ENCODE data around the gene SYDE2. TPM values are rescaled to one million over a fixed set of nuclear protein-coding genes. Genes with fewer than 3 reads are reported as not detected.

Gene SYDE2
- total and polyA plus RNA-seq, 9 of the 15 experiments (the other 6 are each of a cell fraction or from before 2014, with no cell fraction given) = 0.39 to 8.7 (median 4.5) TPM

- TF ChIP-seq ZBTB34 (CRISPR knock-in tag; IDR thresholded peaks at IDR 0.05) = no peak
- no peak for TF ChIP-seq U2AF1 (optimal IDR thresholded peaks at IDR 0.05; ENCODE audit: low read depth, low read length)
- no peak for TF ChIP-seq ZNF511 (CRISPR knock-in tag; IDR thresholded peaks at IDR 0.05)
- TF ChIP-seq ZNF280B (CRISPR knock-in tag; IDR thresholded peaks at IDR 0.05) = no peak
- TF ChIP-seq ZNF75A (CRISPR knock-in tag; IDR thresholded peaks at IDR 0.05) = no peak
- 0 out of 4 replicates have a peak, but pooled peaks of 1 of the 2 experiments have one; percentile 40 for TF ChIP-seq NONO (IDR thresholded peaks at IDR 0.05; ENCODE audit: low read depth in 2 of 2, low read length in 1 of 2)
- peak; percentile 97 for TF ChIP-seq HDAC2 (IDR thresholded peaks at IDR 0.05)
- no peak for TF ChIP-seq GTF2A2 (tag; IDR thresholded peaks at IDR 0.05)
- TF ChIP-seq MAFF (IDR thresholded peaks at IDR 0.05; ENCODE audit: low read length) = no peak; the same call in 1 of the 2 replicates
- TF ChIP-seq EP300 (IDR thresholded peaks at IDR 0.05; ENCODE audit: low read length) = peak; percentile 99
- no peak for TF ChIP-seq CGGBP1 (CRISPR knock-in tag; IDR thresholded peaks at IDR 0.05)
- peak; percentile 85 for TF ChIP-seq ZFX (CRISPR knock-in tag; IDR thresholded peaks at IDR 0.05)
- no peak for TF ChIP-seq E2F5 (CRISPR knock-in tag; IDR thresholded peaks at IDR 0.05)
- peak; percentile 49; the same call in 1 of the 2 replicates for TF ChIP-seq CREB3L1 (IDR thresholded peaks at IDR 0.05; ENCODE audit: borderline replicate concordance, low read depth)
- peak; percentile 93; the same call in 1 of the 2 replicates for TF ChIP-seq TARDBP (IDR thresholded peaks at IDR 0.05)
- TF ChIP-seq ZNF431 (CRISPR knock-in tag; IDR thresholded peaks at IDR 0.05) = peak; percentile 65; the same call in 1 of the 2 replicates
- TF ChIP-seq ZNF444 (CRISPR knock-in tag; IDR thresholded peaks at IDR 0.05) = 0 out of 2 replicates have a peak, but pooled peaks have one; percentile 37
- no peak; the same call in 1 of the 2 replicates for TF ChIP-seq ZNF354B (CRISPR knock-in tag; IDR thresholded peaks at IDR 0.05)
- TF ChIP-seq TFAP4 (CRISPR knock-in tag; IDR thresholded peaks at IDR 0.05; ENCODE audit: borderline replicate concordance) = peak; percentile 82
- peak; percentile 85 to 94; a peak in 3 of 4 replicates for TF ChIP-seq ARNT (IDR thresholded peaks at IDR 0.05)
- peak; percentile 51; the same call in 1 of the 2 replicates for TF ChIP-seq CXXC5 (CRISPR knock-in tag; IDR thresholded peaks at IDR 0.05)
Observed at GRCh38 chr1:85224734-85225623, 24.2 kb upstream of the SYDE2 start (continued).
